ENCODE results near the gene ZFY. TPM values are rescaled to one million over a fixed set of nuclear protein-coding genes. Genes with fewer than 3 reads are reported as not detected.

ZFY gene
- polyA plus RNA-seq, 1 of the 3 experiments (the other 2 are of a cell fraction), result not detected

- H3F3A ChIP-seq (replicated peaks; ENCODE audit: insufficient read depth), result no peaks in the 10 kb centered on the region
- no peaks in the 10 kb centered on the region for H3K36me3 ChIP-seq (replicated peaks in 1 of 2; ENCODE audit: control insufficient read depth in 1 of 2, insufficient read depth in 2 of 2, low read length in 1 of 2)
- no peak for TF ChIP-seq MEF2A (IDR thresholded peaks at IDR 0.05; ENCODE audit: borderline replicate concordance, low read depth)
- TF ChIP-seq FOSL2 (IDR thresholded peaks at IDR 0.05; ENCODE audit: borderline replicate concordance, low read depth), result no peak
- TF ChIP-seq IRF3 (IDR thresholded peaks at IDR 0.05; ENCODE audit: low read depth, low read length), result no peak
- no peak for TF ChIP-seq RFX5 (IDR thresholded peaks at IDR 0.05; ENCODE audit: low read length)
- no peak for TF ChIP-seq ELF1 (IDR thresholded peaks at IDR 0.05)
- TF ChIP-seq SMC3 (IDR thresholded peaks at IDR 0.05; ENCODE audit: low read depth, low read length), result no peak
- TF ChIP-seq REST (IDR thresholded peaks at IDR 0.05; ENCODE audit: low read depth, low read length), result no peak
- TF ChIP-seq TCF12 (IDR thresholded peaks at IDR 0.05), result no peak
- TF ChIP-seq FOXM1 (IDR thresholded peaks at IDR 0.05; ENCODE audit: low read depth), result no peak
- no peak for TF ChIP-seq GABPA (IDR thresholded peaks at IDR 0.05; ENCODE audit: low read depth)
- TF ChIP-seq GATA2 (CRISPR knock-in tag; IDR thresholded peaks at IDR 0.05), result no peak
- no peak for TF ChIP-seq CHD2 (IDR thresholded peaks at IDR 0.05; ENCODE audit: low read length, partially characterized antibody)
- no peaks in the 10 kb centered on the region for H3K9me2 ChIP-seq
- no peak for DNase-seq
- H3K4me1 ChIP-seq (ENCODE audit: control insufficient read depth in 1 of 2, insufficient read depth in 2 of 2, low read depth in 1 of 2, low read length in 1 of 2), result no peaks in the 10 kb centered on the region
- CTCF ChIA-PET, result no interaction called here
- no peak overlapping the region for H2AFZ ChIP-seq (ENCODE audit: low read depth)
- H3K27me3 ChIP-seq (ENCODE audit: insufficient read depth), result no peaks in the 10 kb centered on the region
- no peak overlapping the region for H3K27ac ChIP-seq (ENCODE audit: low read depth in 2 of 2, low read length in 1 of 2)
- POLR2A ChIA-PET, result no interaction called here
- H3K4me2 ChIP-seq, result no peak overlapping the region
- H3K9me3 ChIP-seq, result no peaks in the 10 kb centered on the region
- H3K79me2 ChIP-seq (ENCODE audit: insufficient read depth), result no peaks in the 10 kb centered on the region
- WGBS (ENCODE audit: low lambda C conversion rate), result no CpG with 5 or more reads among the region's 2 CpGs
- H3K9ac ChIP-seq, result no peak overlapping the region
- no peaks in the 10 kb centered on the region for H4K20me1 ChIP-seq (ENCODE audit: insufficient read depth)
- H3K4me3 ChIP-seq (ENCODE audit: low read depth in 2 of 2, low read length in 1 of 2), result no peak overlapping the region
These were observed 26.9 kb downstream of the ZFY start for GRCh38 chrY:2962061-2962460.

- Histone ChIP-seq H4K20me1 (ENCODE audit: insufficient read depth) (no peaks in the 10 kb centered on the region), H3K4me2 (no peak overlapping the region), H3K4me3 (ENCODE audit: low read depth in 2 of 2, low read length in 1 of 2) (no peak overlapping the region), H3F3A (replicated peaks; ENCODE audit: insufficient read depth) (no peaks in the 10 kb centered on the region), H2AFZ (ENCODE audit: low read depth) (no peak overlapping the region), H3K9me2 (no peaks in the 10 kb centered on the region), H3K36me3 (replicated peaks in 1 of 2; ENCODE audit: control insufficient read depth in 1 of 2, insufficient read depth in 2 of 2, low read length in 1 of 2) (no peaks in the 10 kb centered on the region), H3K4me1 (ENCODE audit: control insufficient read depth in 1 of 2, insufficient read depth in 2 of 2, low read depth in 1 of 2, low read length in 1 of 2) (no peaks in the 10 kb centered on the region), H3K27ac (ENCODE audit: low read depth in 2 of 2, low read length in 1 of 2) (no peak overlapping the region), H3K9ac (no peak overlapping the region), H3K27me3 (ENCODE audit: insufficient read depth) (no peaks in the 10 kb centered on the region), H3K79me2 (ENCODE audit: insufficient read depth) (no peaks in the 10 kb centered on the region), H3K9me3 (no peaks in the 10 kb centered on the region)
- TF ChIP-seq EZH2phosphoT487 (IDR thresholded peaks at IDR 0.05; ENCODE audit: borderline replicate concordance, low read depth), result no peak
- no peak for TF ChIP-seq PBX3 (IDR thresholded peaks at IDR 0.05)
- TF ChIP-seq IRF3 (IDR thresholded peaks at IDR 0.05; ENCODE audit: low read depth, low read length), result no peak
- TF ChIP-seq SIN3A (IDR thresholded peaks at IDR 0.05; ENCODE audit: borderline replicate concordance, low read depth, low read length), result no peak
- TF ChIP-seq RFX5 (IDR thresholded peaks at IDR 0.05; ENCODE audit: low read length), result no peak
- TF ChIP-seq USF2 (IDR thresholded peaks at IDR 0.05; ENCODE audit: borderline replicate concordance, low read depth, low read length), result no peak
- ChIA-PET CTCF (no interaction called here), POLR2A (no interaction called here)
- no peak for DNase-seq
- WGBS (ENCODE audit: low lambda C conversion rate), result no CpG with 5 or more reads among the region's 1 CpG
These were observed 29.6 kb downstream of the ZFY start for GRCh38 chrY:2964814-2965213.

Data from SK-N-SH (cell line).